Neutrophil (primary cell): Measurements from ENCODE around the gene KIAA1328.
"Not testable (repeated sequence)": the region's sequence is repeated elsewhere in the genome, so short reads cannot be mapped to it uniquely, and the experiment has no call there.

Experiments used
- H3K27ac ChIP-seq: fragments of 200-600 bp; sonication (generic); 2 replicates; pipeline ENCODE4 v1.5.1; 2016; ENCODE audit warnings: mild to moderate bottlenecking, moderate library complexity
- H3K27me3 ChIP-seq: fragments of 200-600 bp; sonication (generic); 2 replicates; pipeline ENCODE4 v1.6.0; 2016; ENCODE audit warnings: mild to moderate bottlenecking
- H3K36me3 ChIP-seq: fragments of 200-600 bp; sonication (generic); 2 replicates; pipeline ENCODE4 v1.5.1; 2017
- H3K4me1 ChIP-seq, 2 experiments: fragments of 200-600 bp in 1 of 2; sonication (generic) in 1 of 2; 1 replicate in 1 of 2; 2 replicates in 1 of 2; pipeline versions ENCODE4 v1.5.1 to v1.6.1; 2013 to 2016; ENCODE audit warnings: low read depth in 1 of 2, low read length in 1 of 2, mild to moderate bottlenecking in 1 of 2, moderate library complexity in 1 of 2; ENCODE audit not compliant: control insufficient read depth in 1 of 2, insufficient read depth in 1 of 2
- H3K4me3 ChIP-seq, 2 experiments: fragments of 200-600 bp in 1 of 2; sonication (generic) in 1 of 2; 1 replicate in 1 of 2; 2 replicates in 1 of 2; pipeline ENCODE4 v1.5.1; 2013 to 2016; ENCODE audit warnings: low read depth in 1 of 2, low read length in 1 of 2, mild to moderate bottlenecking in 1 of 2, moderate library complexity in 1 of 2
- H3K9me3 ChIP-seq: fragments of 200-600 bp; sonication (generic); 2 replicates; pipeline ENCODE4 v1.5.1; 2016
- TF ChIP-seq, protein P1 (sequence below): fragments of 200-600 bp; sonication (generic); IDR thresholded peaks from 2 replicates; pipeline ENCODE4 v1.5.1; 2016; ENCODE audit warnings: antibody characterized with exemption

Gene KIAA1328

GRCh38 chr18:36862182-36862581 is 33.3 kb downstream of the KIAA1328 start:
- Histone ChIP-seq H3K36me3 (no peaks in the 10 kb centered on the region), H3K9me3 (no peaks in the 10 kb centered on the region)
- TF ChIP-seq, protein P1, sequence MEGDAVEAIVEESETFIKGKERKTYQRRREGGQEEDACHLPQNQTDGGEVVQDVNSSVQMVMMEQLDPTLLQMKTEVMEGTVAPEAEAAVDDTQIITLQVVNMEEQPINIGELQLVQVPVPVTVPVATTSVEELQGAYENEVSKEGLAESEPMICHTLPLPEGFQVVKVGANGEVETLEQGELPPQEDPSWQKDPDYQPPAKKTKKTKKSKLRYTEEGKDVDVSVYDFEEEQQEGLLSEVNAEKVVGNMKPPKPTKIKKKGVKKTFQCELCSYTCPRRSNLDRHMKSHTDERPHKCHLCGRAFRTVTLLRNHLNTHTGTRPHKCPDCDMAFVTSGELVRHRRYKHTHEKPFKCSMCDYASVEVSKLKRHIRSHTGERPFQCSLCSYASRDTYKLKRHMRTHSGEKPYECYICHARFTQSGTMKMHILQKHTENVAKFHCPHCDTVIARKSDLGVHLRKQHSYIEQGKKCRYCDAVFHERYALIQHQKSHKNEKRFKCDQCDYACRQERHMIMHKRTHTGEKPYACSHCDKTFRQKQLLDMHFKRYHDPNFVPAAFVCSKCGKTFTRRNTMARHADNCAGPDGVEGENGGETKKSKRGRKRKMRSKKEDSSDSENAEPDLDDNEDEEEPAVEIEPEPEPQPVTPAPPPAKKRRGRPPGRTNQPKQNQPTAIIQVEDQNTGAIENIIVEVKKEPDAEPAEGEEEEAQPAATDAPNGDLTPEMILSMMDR: no peak

GRCh38 chr18:36867056-36867455 is 38.1 kb downstream of the KIAA1328 start:
- TF ChIP-seq, protein P1: no peak
- Histone ChIP-seq H3K27me3 (no peaks in the 10 kb centered on the region), H3K9me3 (no peaks in the 10 kb centered on the region), H3K4me3 (no peak overlapping the region), H3K36me3 (no peaks in the 10 kb centered on the region), H3K4me1 (no peaks in the 10 kb centered on the region), H3K27ac (no peak overlapping the region)

More at GRCh38 chr18:36862182-36862581, 33.3 kb downstream of the KIAA1328 start:
- Histone ChIP-seq H3K4me1 (no peaks in the 10 kb centered on the region), H3K27me3 (no peaks in the 10 kb centered on the region), H3K4me3 (no peak overlapping the region), H3K27ac (no peak overlapping the region)

DNA sequence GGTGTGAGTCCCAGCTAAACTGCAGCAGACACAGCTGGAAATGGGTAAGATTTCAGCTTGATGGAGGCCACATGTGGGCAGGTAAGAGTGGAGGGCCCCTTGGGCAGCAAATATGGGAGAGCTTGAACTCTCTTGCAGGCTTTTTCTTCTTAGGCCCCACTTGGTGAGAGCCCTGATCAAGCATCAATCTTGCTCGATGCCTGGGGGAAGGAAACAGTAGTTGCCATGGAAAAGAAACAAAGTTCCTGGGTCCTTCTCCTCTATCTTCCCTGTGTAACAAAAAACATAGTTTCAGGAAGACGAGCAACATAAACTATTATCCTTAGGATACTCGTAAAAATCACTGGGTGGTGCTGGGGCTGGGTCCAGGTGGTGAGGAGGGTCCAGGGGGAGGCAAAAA is 42.9 kb downstream of the KIAA1328 start:
- Histone ChIP-seq H3K9me3 (peaks cover 5% of the 10 kb centered on the region), H3K4me1 (no peaks in the 10 kb centered on the region)
- TF ChIP-seq, protein P1: no peak

GRCh38 chr18:36872329-36872728 is 43.4 kb downstream of the KIAA1328 start:
- Histone ChIP-seq H3K27me3 (no peaks in the 10 kb centered on the region), H3K27ac (no peak overlapping the region), H3K36me3 (no peaks in the 10 kb centered on the region), H3K9me3 (peaks cover 5% of the 10 kb centered on the region), H3K4me3 (no peak overlapping the region), H3K4me1 (no peaks in the 10 kb centered on the region)
- TF ChIP-seq, protein P1: no peak

More for the DNA sequence above, 42.9 kb downstream of the KIAA1328 start:
- Histone ChIP-seq H3K36me3 (no peaks in the 10 kb centered on the region), H3K4me3 (no peak overlapping the region), H3K27ac (no peak overlapping the region), H3K27me3 (no peaks in the 10 kb centered on the region)

GRCh38 chr18:36873826-36874225 is 44.9 kb downstream of the KIAA1328 start:
- H3K9me3 ChIP-seq, H3K4me3 ChIP-seq, H3K4me1 ChIP-seq, H3K27ac ChIP-seq, H3K27me3 ChIP-seq, H3K36me3 ChIP-seq: not testable (repeated sequence)

DNA sequence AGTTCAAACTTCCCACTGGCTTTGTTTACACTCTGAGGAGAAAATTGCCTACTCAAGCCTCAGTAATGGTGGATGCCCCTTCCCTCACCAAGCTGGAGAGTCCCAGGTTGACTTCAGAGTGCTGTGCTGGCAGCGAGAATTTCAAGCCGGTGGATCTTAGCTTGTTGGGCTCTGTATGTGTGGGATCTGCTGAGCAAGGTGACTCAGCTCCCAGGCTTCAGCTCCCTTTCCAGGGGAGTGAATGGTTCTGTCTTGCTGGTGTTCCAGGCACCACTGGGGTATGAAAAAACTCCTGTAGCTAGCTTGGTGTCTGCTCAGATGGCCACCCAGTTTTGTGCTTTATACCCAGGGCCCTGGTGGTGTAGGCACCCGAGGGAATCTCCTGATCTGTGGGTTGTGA is 50.9 kb downstream of the KIAA1328 start:
- not testable (repeated sequence) for H3K9me3 ChIP-seq, H3K4me3 ChIP-seq, H3K4me1 ChIP-seq, H3K27me3 ChIP-seq, H3K27ac ChIP-seq, H3K36me3 ChIP-seq

DNA sequence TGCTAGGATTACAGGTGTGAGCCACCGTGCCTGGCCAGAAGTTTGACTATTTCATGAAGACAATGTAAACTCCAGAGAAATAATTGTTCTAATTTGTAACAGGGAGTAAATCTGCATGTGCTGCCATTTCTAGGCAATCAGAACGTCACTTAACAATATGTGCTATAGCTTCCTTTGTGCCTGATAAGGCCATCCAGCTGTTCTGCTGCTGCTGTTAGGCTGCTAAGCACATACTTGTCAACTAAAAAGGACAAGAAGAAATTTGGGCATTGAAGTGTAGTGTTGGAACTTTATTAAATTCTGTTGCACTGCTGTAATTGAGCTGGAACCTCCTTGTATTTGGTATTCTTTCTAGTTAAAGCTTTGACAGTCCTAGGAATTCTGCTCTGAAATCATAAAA is 57.1 kb downstream of the KIAA1328 start:
- TF ChIP-seq, protein P1: no peak
- Histone ChIP-seq H3K9me3 (no peaks in the 10 kb centered on the region), H3K27me3 (no peaks in the 10 kb centered on the region), H3K36me3 (no peaks in the 10 kb centered on the region), H3K27ac (no peak overlapping the region), H3K4me3 (no peak overlapping the region), H3K4me1 (no peaks in the 10 kb centered on the region)
